Activated gamma-delta T cell (primary cell): ENCODE results near the gene SLC46A2.

Source experiments
- DNase-seq: peaks from one replicate; lab custom pipeline; 2025; lab: John Stamatoyannopoulos, UW
- total RNA-seq, 2 donors: gene quantifications; one replicate each; lab custom pipeline; 2026; lab: John Stamatoyannopoulos, UW

SLC46A2 gene
- 0 reads per million in 2 donors for total RNA-seq

GRCh38 chr9:112890106-112891081, at the start of gene SLC46A2:
SLC46A2 (minus strand) TSS chr9:112890876; CDS start chr9:112890681, 195 bp downstream.
- no peak for DNase-seq

- no peak for DNase-seq
Observed at GRCh38 chr9:112939418-112939817, 48.7 kb upstream of the SLC46A2 start.

DNA sequence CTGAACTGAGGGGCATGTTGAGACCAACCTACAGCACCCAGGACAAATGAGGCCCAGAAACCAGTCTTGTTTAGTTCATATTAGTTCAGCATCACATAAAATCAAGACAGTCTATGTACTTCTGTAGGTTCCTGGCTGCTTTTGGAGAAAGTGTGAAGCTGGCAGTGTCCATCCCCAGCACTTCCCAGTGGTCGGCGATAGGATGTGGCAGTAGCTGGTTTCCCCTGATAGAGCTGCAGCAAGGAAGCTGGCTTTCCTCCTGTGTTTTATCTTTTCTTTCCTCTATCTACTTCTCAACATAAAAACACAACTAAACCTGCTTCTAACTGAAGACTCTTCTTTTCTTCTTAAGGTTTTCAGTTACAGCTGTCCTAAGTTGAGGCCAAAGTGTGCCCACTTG, 43.0 kb upstream of the SLC46A2 start:
- DNase-seq: no peak

DNA sequence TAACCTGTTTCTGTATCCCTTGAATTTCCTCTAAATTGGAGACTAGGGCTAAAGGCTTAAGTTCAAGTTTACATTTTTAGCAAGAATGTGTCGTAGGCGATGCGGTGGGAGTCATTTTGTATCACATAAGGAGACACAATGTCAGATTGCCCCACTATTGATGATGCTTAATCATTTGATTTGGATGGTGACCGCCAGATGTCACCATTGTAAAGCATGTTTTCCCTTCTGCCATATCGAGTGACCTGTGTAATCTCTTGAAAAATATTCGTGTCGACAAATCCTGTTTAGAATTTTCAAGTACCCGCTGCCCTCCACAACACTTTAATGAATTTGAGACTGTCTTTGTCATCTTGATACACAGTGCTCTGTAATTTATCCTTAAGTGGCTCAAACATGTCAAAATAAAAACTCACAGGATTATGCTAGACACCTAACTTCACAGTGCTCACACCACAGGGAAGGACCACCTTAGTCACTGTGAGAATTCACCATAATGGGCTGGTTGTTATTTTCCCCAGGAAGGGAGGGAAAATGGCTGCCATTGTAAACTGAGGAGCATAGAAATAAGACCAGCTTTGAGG, 34.5 kb upstream of the SLC46A2 start:
- DNase-seq: no peak

GRCh38 chr9:112921549-112921948, 30.9 kb upstream of the SLC46A2 start:
- no peak for DNase-seq

DNA sequence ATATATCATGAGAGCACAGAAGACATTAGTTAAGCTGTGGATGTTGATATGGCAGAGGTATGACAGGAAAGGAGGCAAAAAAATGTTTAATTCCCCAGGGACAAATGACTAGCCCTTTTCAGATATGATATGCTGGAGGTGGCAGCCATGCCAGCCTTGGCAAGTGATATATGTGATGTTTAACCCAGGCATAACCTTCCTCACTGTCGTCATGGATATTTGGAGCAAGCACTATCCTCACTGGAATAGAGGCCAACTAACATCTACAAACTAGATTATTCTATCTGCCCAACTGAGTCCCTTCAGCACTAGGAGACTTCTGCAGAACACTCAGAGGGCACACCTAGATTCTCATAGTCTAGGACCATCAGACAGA, 27.3 kb upstream of the SLC46A2 start:
- DNase-seq: no peak

GRCh38 chr9:112917047-112917986, 26.6 kb upstream of the SLC46A2 start:
- no peak for DNase-seq

DNA sequence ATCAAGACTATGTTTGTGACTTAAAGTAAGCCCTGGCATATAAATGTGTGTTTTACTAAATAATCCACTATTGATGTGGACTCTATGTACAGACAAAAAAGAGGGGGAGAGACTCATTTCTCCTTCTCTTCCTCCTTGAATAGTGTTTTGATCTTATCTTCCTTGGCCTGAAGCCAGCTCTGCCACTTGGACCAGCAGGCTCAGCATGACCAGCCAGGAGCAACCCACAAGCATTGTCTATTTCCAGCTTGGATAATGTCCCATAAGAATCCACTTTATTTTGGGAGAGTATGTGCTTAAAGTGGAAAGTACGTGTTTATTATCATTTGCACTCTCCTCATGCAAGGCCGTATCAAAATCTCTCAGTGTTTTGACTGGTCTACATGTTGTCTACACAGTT, 23.8 kb upstream of the SLC46A2 start:
- DNase-seq: no peak

- no peak for DNase-seq
Observed at GRCh38 chr9:112913326-112913725, 22.6 kb upstream of the SLC46A2 start.

- DNase-seq: no peak
Observed at GRCh38 chr9:112912636-112913035, 22.0 kb upstream of the SLC46A2 start.

GRCh38 chr9:112911736-112912135, 21.1 kb upstream of the SLC46A2 start:
- no peak for DNase-seq

DNA sequence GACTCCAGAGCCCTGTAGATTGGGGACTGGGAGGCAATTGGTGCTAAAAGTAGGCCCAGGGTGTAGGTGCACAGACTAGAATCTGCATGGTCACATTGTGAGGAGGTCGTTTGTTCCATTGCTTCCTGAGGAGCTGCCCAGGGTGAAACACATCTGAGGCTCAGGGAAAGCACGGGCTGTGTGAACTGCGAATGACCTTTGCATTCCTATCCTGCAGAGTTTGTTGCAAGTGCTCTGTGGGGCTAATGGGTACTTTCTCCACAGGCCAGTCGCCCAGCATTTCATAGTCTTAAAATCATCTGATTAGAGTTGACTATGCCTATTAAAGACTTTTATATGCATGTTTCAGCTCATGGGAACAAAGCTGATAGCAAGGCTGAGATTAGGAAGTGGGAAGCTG, 14.4 kb upstream of the SLC46A2 start:
- no peak for DNase-seq

DNA sequence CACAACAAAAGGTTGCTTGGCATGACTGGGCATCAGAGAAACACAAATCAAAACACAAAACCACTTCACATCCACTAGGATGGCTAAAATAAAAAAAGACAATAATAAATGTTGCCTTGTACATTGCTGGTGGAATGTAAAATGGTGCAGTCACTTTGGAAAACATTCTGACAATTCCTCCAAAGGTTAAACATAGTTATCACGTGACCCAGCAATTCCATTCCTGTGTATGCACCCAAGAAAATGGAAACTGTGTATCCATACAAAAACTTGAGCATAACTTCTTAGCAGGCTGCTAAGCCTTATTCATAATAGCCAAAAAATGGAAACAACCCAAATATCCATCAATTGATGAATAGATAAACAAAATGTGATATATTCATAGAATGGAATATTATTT, 10.2 kb upstream of the SLC46A2 start:
- DNase-seq: no peak

DNA sequence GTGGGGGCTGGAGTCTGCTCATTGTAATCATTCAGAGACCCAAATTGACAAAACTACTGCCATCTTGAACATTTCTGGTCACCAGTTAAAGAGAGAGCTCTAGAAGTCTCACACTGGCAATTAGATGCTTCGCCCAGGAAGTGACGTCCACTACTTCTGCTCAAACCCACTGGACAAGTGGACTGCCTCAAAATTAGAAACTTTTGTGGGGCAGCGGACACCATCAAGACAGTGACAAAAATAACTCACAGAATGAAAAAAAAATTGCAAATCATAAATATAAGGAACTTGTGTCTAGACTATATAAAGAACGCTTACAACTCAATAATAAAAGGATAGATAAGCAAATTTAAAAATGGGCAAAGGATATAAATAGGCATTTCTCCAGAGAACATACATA, 9.8 kb upstream of the SLC46A2 start:
- DNase-seq: no peak

- no peak for DNase-seq
Observed at GRCh38 chr9:112898872-112899311, 8.2 kb upstream of the SLC46A2 start.

- no peak for DNase-seq
Observed at GRCh38 chr9:112896131-112896530, 5.5 kb upstream of the SLC46A2 start.

- no peak for DNase-seq
Observed at GRCh38 chr9:112894699-112895098, 4.0 kb upstream of the SLC46A2 start.

- DNase-seq: no peak
Observed at GRCh38 chr9:112894041-112894440, 3.4 kb upstream of the SLC46A2 start.

- no peak for DNase-seq
Observed at GRCh38 chr9:112892981-112893380, 2.3 kb upstream of the SLC46A2 start.

GRCh38 chr9:112891521-112891920, 845 bp upstream of the SLC46A2 start:
- no peak for DNase-seq

GRCh38 chr9:112887381-112887780, 3.3 kb downstream of the SLC46A2 start:
- DNase-seq: no peak

- DNase-seq: no peak
Observed at GRCh38 chr9:112886351-112886750, 4.3 kb downstream of the SLC46A2 start.
